Sigmoid colon (tissue), 7 donors: ENCODE data around the gene HELZ. TPM values are rescaled to one million over a fixed set of nuclear protein-coding genes. Genes with fewer than 3 reads are reported as not detected.
"Not testable (repeated sequence)": the region's sequence is repeated elsewhere in the genome, so short reads cannot be mapped to it uniquely, and the experiment has no call there.

Source experiments
- DNase-seq: peaks from one replicate; pipeline ENCODE4 v3.0.0-alpha.2; 2019
- H3K27ac ChIP-seq, 4 donors: fragments of 200-600 bp; sonication (generic); one replicate each; pipeline ENCODE4 v1.5.1; 2016 to 2019; ENCODE audit warnings: mild to moderate bottlenecking in 1 of 4
- H3K27me3 ChIP-seq, 3 donors: fragments of 200-600 bp; sonication (generic); one replicate each; pipeline ENCODE4 v1.5.1; 2019; ENCODE audit warnings: mild to moderate bottlenecking in 1 of 3
- H3K36me3 ChIP-seq, 4 donors: fragments of 200-600 bp; sonication (generic); one replicate each; pipeline ENCODE4 v1.5.1; 2016 to 2019
- H3K4me1 ChIP-seq, 4 donors: fragments of 200-600 bp; sonication (generic); one replicate each; pipeline ENCODE4 v1.5.1; 2017 to 2019
- H3K4me3 ChIP-seq, 4 donors: fragments of 200-600 bp; sonication (generic); one replicate each; pipeline ENCODE4 v1.5.1; 2017 to 2019; ENCODE audit warnings: mild to moderate bottlenecking in 2 of 4, moderate library complexity in 1 of 4
- H3K9me3 ChIP-seq, 4 donors: fragments of 200-600 bp in 3 of 4; sonication (generic) in 3 of 4; one replicate each; pipeline versions ENCODE4 v1.5.1 to v1.6.1; 2013 to 2019
- CTCF ChIP-seq, 4 experiments: fragments of 450-650 bp in 3 of 4; fragments of 200-600 bp in 1 of 4; IDR thresholded peaks; one replicate each; pipeline ENCODE4 v1.5.1; 2016 to 2019; ENCODE audit warnings: antibody characterized with exemption in 4 of 4, mild to moderate bottlenecking in 3 of 4, moderate library complexity in 2 of 4
- EP300 ChIP-seq, 4 donors: sonication (generic); formaldehyde crosslinking; IDR thresholded peaks; one replicate each; pipeline ENCODE4 v1.6.1; 2017; ENCODE audit warnings: antibody characterized with exemption in 4 of 4
- POLR2A ChIP-seq, 2 donors: fragments of 450-650 bp; IDR thresholded peaks; one replicate each; pipeline ENCODE4 v1.6.1; 2016; ENCODE audit warnings: antibody characterized with exemption in 2 of 2, mild to moderate bottlenecking in 2 of 2, moderate library complexity in 2 of 2
- POLR2AphosphoS5 ChIP-seq, 4 donors: sonication (generic); formaldehyde crosslinking; IDR thresholded peaks; one replicate each; pipeline ENCODE4 v1.6.1; 2017; ENCODE audit warnings: antibody characterized with exemption in 4 of 4
- WGBS, 2 donors: extraction: QIAGEN DNeasy Blood & Tissue Kit; methylation state at CpG; one replicate each; pipeline ENCODE4 v1.1.7; 2013; 5-methylcytosine and 5-hydroxymethylcytosine counted together
- intact Hi-C: fragments of 100-400 bp; cut with DNase I; formaldehyde crosslinking; loops from one replicate; pipeline ENCODE4 v1.15.1; 2023
- polyA plus RNA-seq, 3 donors: library from polyadenylated mRNA; stranded (reverse); fragments of 200-250 nt; gene quantifications; one replicate each; pipeline ENCODE4 v1.2.3, GENCODE V29; 2013
- total RNA-seq, 4 donors: library from RNA; depleted of rRNA; stranded (reverse); fragments of >200 nt; gene quantifications; one replicate each; pipeline ENCODE4 v1.1.0, GENCODE V29; 2016
- donor health status: healthy with polysubstance abuse.
- donor health status: Bipolar disorder and iron deficiency.
- donor health status: healthy.

HELZ gene
- total and polyA plus RNA-seq, 7 donors: 2.4 to 61.5 (median 31.7) TPM

- H3K27ac ChIP-seq: no peak overlapping the region
- no peak for DNase-seq
- intact Hi-C loops: no loop called here
- no peaks in the 10 kb centered on the region for H3K27me3 ChIP-seq
- no peak overlapping the region for H3K4me3 ChIP-seq
- no peak for TF ChIP-seq POLR2AphosphoS5 (IDR thresholded peaks at IDR 0.05)
- TF ChIP-seq EP300 (IDR thresholded peaks at IDR 0.05): no peak
- no peak for TF ChIP-seq POLR2A (IDR thresholded peaks at IDR 0.05)
- no peak for TF ChIP-seq CTCF (IDR thresholded peaks at IDR 0.05)
- H3K9me3 ChIP-seq: no peaks in the 10 kb centered on the region
- no peaks in the 10 kb centered on the region for H3K4me1 ChIP-seq
- 96 to 98% methylated on average over 4 of the region's 4 CpGs for WGBS, 2 donors
- peaks cover 0 to 40% (median 8%) of the 10 kb centered on the region in 4 donors for H3K36me3 ChIP-seq
These were observed 114.2 kb downstream of the HELZ start for GRCh38 chr17:67130768-67131167.

- peaks cover 0 to 31% (median 4%) of the 10 kb centered on the region in 4 donors for H3K36me3 ChIP-seq
- H3K27me3 ChIP-seq: no peaks in the 10 kb centered on the region
- intact Hi-C loops: no loop called here
- H3K4me1 ChIP-seq: no peaks in the 10 kb centered on the region
- H3K27ac ChIP-seq: no peak overlapping the region
- no peaks in the 10 kb centered on the region for H3K9me3 ChIP-seq
- no peak for DNase-seq
- WGBS, 2 donors: 94 to 96% methylated on average over 3 of the region's 3 CpGs
- TF ChIP-seq CTCF (IDR thresholded peaks at IDR 0.05): no peak
- TF ChIP-seq EP300 (IDR thresholded peaks at IDR 0.05): no peak
- no peak for TF ChIP-seq POLR2A (IDR thresholded peaks at IDR 0.05)
- TF ChIP-seq POLR2AphosphoS5 (IDR thresholded peaks at IDR 0.05): no peak
- H3K4me3 ChIP-seq: no peak overlapping the region
These were observed 115.7 kb downstream of the HELZ start for GRCh38 chr17:67129283-67129682.

GRCh38 chr17:67128700-67129099, 116.3 kb downstream of the HELZ start:
- Histone ChIP-seq H3K4me1 (no peaks in the 10 kb centered on the region), H3K36me3 (peaks cover 0 to 28% (median 4%) of the 10 kb centered on the region in 4 donors), H3K9me3 (no peaks in the 10 kb centered on the region), H3K4me3 (no peak overlapping the region), H3K27ac (no peak overlapping the region), H3K27me3 (no peaks in the 10 kb centered on the region)
- DNase-seq: no peak
- 92 to 95% methylated on average over 3 of the region's 3 CpGs for WGBS, 2 donors
- TF ChIP-seq CTCF (IDR thresholded peaks at IDR 0.05) (no peak), EP300 (IDR thresholded peaks at IDR 0.05) (no peak), POLR2A (IDR thresholded peaks at IDR 0.05) (no peak), POLR2AphosphoS5 (IDR thresholded peaks at IDR 0.05) (no peak)
- intact Hi-C loops: no loop called here

GRCh38 chr17:67127925-67128324, 117.1 kb downstream of the HELZ start:
- DNase-seq: no peak
- H3K36me3 ChIP-seq: peaks cover 0 to 31% (median 8%) of the 10 kb centered on the region in 4 donors
- WGBS, 2 donors: 96% methylated on average over 2 of the region's 2 CpGs
- no peak overlapping the region for H3K4me3 ChIP-seq
- H3K4me1 ChIP-seq: no peaks in the 10 kb centered on the region
- intact Hi-C loops: no loop called here
- H3K9me3 ChIP-seq: no peaks in the 10 kb centered on the region
- TF ChIP-seq POLR2AphosphoS5 (IDR thresholded peaks at IDR 0.05) (no peak), EP300 (IDR thresholded peaks at IDR 0.05) (no peak), POLR2A (IDR thresholded peaks at IDR 0.05) (no peak), CTCF (IDR thresholded peaks at IDR 0.05) (no peak)
- no peak overlapping the region for H3K27ac ChIP-seq
- no peaks in the 10 kb centered on the region for H3K27me3 ChIP-seq

- TF ChIP-seq POLR2A (IDR thresholded peaks at IDR 0.05): no peak
- TF ChIP-seq CTCF (IDR thresholded peaks at IDR 0.05): no peak
- TF ChIP-seq EP300 (IDR thresholded peaks at IDR 0.05): no peak
- no peak for TF ChIP-seq POLR2AphosphoS5 (IDR thresholded peaks at IDR 0.05)
- Histone ChIP-seq H3K27me3 (no peaks in the 10 kb centered on the region), H3K27ac (no peak overlapping the region), H3K4me1 (no peaks in the 10 kb centered on the region), H3K9me3 (no peaks in the 10 kb centered on the region), H3K36me3 (peaks cover 0 to 39% (median 11%) of the 10 kb centered on the region in 4 donors), H3K4me3 (no peak overlapping the region)
- intact Hi-C loops: no loop called here
- no peak for DNase-seq
- WGBS, 2 donors: 34 to 88% methylated on average over 2 of the region's 2 CpGs
These were observed 118.0 kb downstream of the HELZ start for GRCh38 chr17:67126983-67127382.

- peaks cover 0 to 43% (median 12%) of the 10 kb centered on the region in 4 donors for H3K36me3 ChIP-seq
- intact Hi-C loops, H3K4me1 ChIP-seq, DNase-seq, H3K27me3 ChIP-seq, H3K9me3 ChIP-seq, H3K4me3 ChIP-seq, H3K27ac ChIP-seq: not testable (repeated sequence)
- 87 to 95% methylated on average over 6 of the region's 6 CpGs for WGBS, 2 donors
These were observed 118.5 kb downstream of the HELZ start for GRCh38 chr17:67126543-67126942.
